Liver (tissue), 9 donors: ENCODE data around the gene DNASE2B. TPM values are rescaled to one million over a fixed set of nuclear protein-coding genes. Genes with fewer than 3 reads are reported as not detected.

Experiments used
- DNase-seq: peaks from one replicate; pipeline ENCODE4 v3.0.0-alpha.2; 2017; ENCODE audit warnings: low spot score
- H3K27ac ChIP-seq, 2 donors: one replicate each; pipeline ENCODE4 v1.7.0; 2013; ENCODE audit warnings: inconsistent platforms in 2 of 2, low read length in 2 of 2, control low read depth in 1 of 2, low read depth in 1 of 2, mild to moderate bottlenecking in 1 of 2
- H3K27me3 ChIP-seq, 4 donors: one replicate each; pipeline versions ENCODE4 v1.6.1 to v1.7.0; 2013; ENCODE audit warnings: low read length in 3 of 4, inconsistent platforms in 1 of 4, mild to moderate bottlenecking in 1 of 4, moderate library complexity in 1 of 4; ENCODE audit not compliant: control insufficient read depth in 4 of 4, insufficient read depth in 4 of 4
- H3K36me3 ChIP-seq, 4 donors: one replicate each; pipeline versions ENCODE4 v1.6.1 to v1.7.0; 2013; ENCODE audit warnings: low read length in 3 of 4, mild to moderate bottlenecking in 3 of 4, low read depth in 1 of 4, moderate library complexity in 1 of 4; ENCODE audit not compliant: control insufficient read depth in 4 of 4, insufficient read depth in 3 of 4
- H3K4me1 ChIP-seq, 4 donors: one replicate each; pipeline versions ENCODE4 v1.6.1 to v1.7.0; 2013; ENCODE audit warnings: low read length in 3 of 4, mild to moderate bottlenecking in 3 of 4, moderate library complexity in 1 of 4; ENCODE audit not compliant: control insufficient read depth in 4 of 4, insufficient read depth in 4 of 4
- H3K4me3 ChIP-seq, 3 donors: one replicate each; pipeline versions ENCODE4 v1.6.1 to v1.7.0; 2013; ENCODE audit warnings: low read length in 3 of 3, control low read depth in 1 of 3, low read depth in 1 of 3, mild to moderate bottlenecking in 1 of 3
- H3K9ac ChIP-seq, 2 donors: one replicate each; pipeline ENCODE4 v1.7.0; 2013; ENCODE audit warnings: low read length in 2 of 2, mild to moderate bottlenecking in 2 of 2, moderate library complexity in 2 of 2, control low read depth in 1 of 2, low read depth in 1 of 2
- H3K9me3 ChIP-seq, 4 donors: one replicate each; pipeline versions ENCODE4 v1.6.1 to v1.7.0; 2013; ENCODE audit warnings: low read length in 3 of 4; ENCODE audit not compliant: control insufficient read depth in 4 of 4
- CTCF ChIP-seq: fragments of 150-350 bp; IDR thresholded peaks from 2 replicates; pipeline ENCODE4 v1.5.1; 2017; ENCODE audit warnings: improper control_type of control experiment, low read depth, low read length; ENCODE audit not compliant: missing input control
- EGR1 ChIP-seq, 2 donors: IDR thresholded peaks; 2 replicates each; pipeline ENCODE4 v1.6.1; 2016 to 2018; ENCODE audit warnings: antibody characterized with exemption in 2 of 2, low read depth in 2 of 2
- FOXA1 ChIP-seq: IDR thresholded peaks from 2 replicates; pipeline ENCODE4 v1.6.1; 2016; ENCODE audit warnings: antibody characterized with exemption
- FOXA2 ChIP-seq: IDR thresholded peaks from 2 replicates; pipeline ENCODE4 v1.6.1; 2016; ENCODE audit warnings: antibody characterized with exemption
- GABPA ChIP-seq, 2 donors: IDR thresholded peaks in 1 of 2; conservative IDR thresholded peaks in 1 of 2; 2 replicates each; pipeline ENCODE4 v1.6.1; 2016; ENCODE audit warnings: antibody characterized with exemption in 2 of 2, mild to moderate bottlenecking in 1 of 2, moderate library complexity in 1 of 2
- HNF4A ChIP-seq, 2 donors: conservative IDR thresholded peaks; 2 replicates each; pipeline ENCODE4 v1.6.1; 2016; ENCODE audit warnings: antibody characterized with exemption in 2 of 2, mild to moderate bottlenecking in 2 of 2
- HNF4G ChIP-seq: IDR thresholded peaks from 2 replicates; pipeline ENCODE4 v1.6.1; 2016; ENCODE audit warnings: antibody characterized with exemption
- JUND ChIP-seq, 2 donors: IDR thresholded peaks; 2 replicates each; pipeline ENCODE4 v1.6.1; 2016; ENCODE audit warnings: antibody characterized with exemption in 2 of 2
- NR2F2 ChIP-seq: IDR thresholded peaks from 2 replicates; pipeline ENCODE4 v1.6.1; 2016; ENCODE audit warnings: antibody characterized with exemption
- RAD21 ChIP-seq, 2 donors: IDR thresholded peaks; 2 replicates each; pipeline ENCODE4 v1.6.1; 2016; ENCODE audit warnings: antibody characterized with exemption in 2 of 2, mild to moderate bottlenecking in 2 of 2
- REST ChIP-seq: IDR thresholded peaks from 2 replicates; pipeline ENCODE4 v1.6.1; 2016; ENCODE audit warnings: antibody characterized with exemption, mild to moderate bottlenecking
- RXRA ChIP-seq, 2 donors: IDR thresholded peaks; 2 replicates each; pipeline ENCODE4 v1.6.1; 2017 to 2018; ENCODE audit warnings: antibody characterized with exemption in 2 of 2, mild to moderate bottlenecking in 1 of 2
- SP1 ChIP-seq: IDR thresholded peaks from 2 replicates; pipeline ENCODE4 v1.6.1; 2018; ENCODE audit warnings: antibody characterized with exemption, mild to moderate bottlenecking
- TAF1 ChIP-seq: conservative IDR thresholded peaks from 2 replicates; pipeline ENCODE4 v1.6.1; 2016; ENCODE audit warnings: antibody characterized with exemption, mild to moderate bottlenecking
- YY1 ChIP-seq: IDR thresholded peaks from 2 replicates; pipeline ENCODE4 v1.6.1; 2016; ENCODE audit warnings: antibody characterized with exemption, mild to moderate bottlenecking
- ZBTB33 ChIP-seq: IDR thresholded peaks from 2 replicates; pipeline ENCODE4 v1.6.1; 2016; ENCODE audit warnings: antibody characterized with exemption
- WGBS: extraction: QIAGEN DNeasy Blood & Tissue Kit; methylation state at CpG from one replicate; pipeline ENCODE4 v1.1.7; 2013; 5-methylcytosine and 5-hydroxymethylcytosine counted together
- polyA plus RNA-seq, 2 donors: library from polyadenylated mRNA; stranded (reverse) in 1 of 2; unstranded in 1 of 2; fragments of 200-250 nt in 1 of 2; fragments of >200 nt in 1 of 2; fragmentation: Nextera tagmentation in 1 of 2; extraction: Ambion mirVana in 1 of 2; gene quantifications; one replicate each; pipeline versions ENCODE4 v1.2.1 to v1.2.3, GENCODE V29; 2013 to 2015
- total RNA-seq, 2 donors: library from RNA; depleted of rRNA; stranded (reverse); fragments of >200 nt; gene quantifications; one replicate each; pipeline ENCODE4 v1.2.3, GENCODE V29; 2014
- TF ChIP-seq, protein P1 (sequence below): IDR thresholded peaks from 2 replicates; pipeline ENCODE4 v1.6.1; 2016; ENCODE audit warnings: antibody characterized with exemption
- TF ChIP-seq, protein P2 (sequence below): IDR thresholded peaks from 2 replicates; pipeline ENCODE4 v1.6.1; 2016; ENCODE audit warnings: antibody characterized with exemption
- donor health status: healthy.
- donor health status: healthy.
- donor health status: healthy.
- donor health status: healthy.
- donor health status: healthy.

DNASE2B gene
- total and polyA plus RNA-seq, 4 donors, result not detected

DNA sequence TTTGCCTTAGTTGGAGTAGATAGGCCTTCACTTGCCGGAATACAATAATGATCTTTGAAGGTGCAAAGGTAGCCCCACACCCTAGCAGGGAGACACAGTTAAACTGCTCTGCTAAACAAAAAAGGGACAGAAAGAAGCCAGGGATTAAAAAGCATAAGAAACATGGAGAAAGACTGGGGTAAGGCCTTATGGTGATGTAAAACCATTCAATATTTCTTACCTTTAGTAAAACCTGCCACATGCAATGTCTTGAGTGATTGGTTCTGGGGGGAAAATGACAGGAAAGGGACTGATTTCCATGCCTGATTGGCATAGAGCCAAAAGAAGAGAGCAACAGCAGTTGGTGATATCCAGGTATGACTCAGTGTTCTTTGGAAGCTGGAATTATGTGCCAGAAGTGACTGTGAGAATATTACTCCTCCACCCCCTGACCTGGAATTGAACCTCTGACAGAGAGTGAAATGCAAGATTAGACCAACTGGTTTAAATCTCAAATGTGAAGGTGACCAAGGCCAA lies 8.1 kb downstream of the DNASE2B start:
- Histone ChIP-seq H3K9me3 (no peaks in the 10 kb centered on the region), H3K4me1 (peaks cover 7 to 25% (median 9%) of the 10 kb centered on the region in 4 donors), H3K27ac (no peak overlapping the region), H3K4me3 (no peak overlapping the region), H3K9ac (no peak overlapping the region), H3K27me3 (no peaks in the 10 kb centered on the region), H3K36me3 (no peaks in the 10 kb centered on the region)
- TF ChIP-seq GABPA (IDR thresholded peaks at IDR 0.05 in 1 of 2, conservative IDR thresholded peaks at IDR 0.05 in 1 of 2), result no peak
- no peak for TF ChIP-seq FOXA2
- no peak for TF ChIP-seq EGR1 (IDR thresholded peaks at IDR 0.05; ENCODE audit: low read depth in 2 of 2)
- DNase-seq, result no peak
- WGBS, result 93% methylated on average over 1 of the region's 1 CpG

- Histone ChIP-seq H3K27me3 (no peaks in the 10 kb centered on the region), H3K36me3 (no peaks in the 10 kb centered on the region), H3K4me1 (peaks cover 7 to 25% (median 9%) of the 10 kb centered on the region in 4 donors), H3K4me3 (no peak overlapping the region), H3K9me3 (no peaks in the 10 kb centered on the region), H3K9ac (no peak overlapping the region), H3K27ac (peak overlapping the region in 1 of 2 donors; percentile 50)
- DNase-seq, result no peak
- TF ChIP-seq HNF4G (no peak), RAD21 (IDR thresholded peaks at IDR 0.05) (no peak), TAF1 (no peak)
- 44% methylated on average over 1 of the region's 1 CpG for WGBS
These were observed 9.2 kb downstream of the DNASE2B start for GRCh38 chr1:84407524-84407923.

DNA sequence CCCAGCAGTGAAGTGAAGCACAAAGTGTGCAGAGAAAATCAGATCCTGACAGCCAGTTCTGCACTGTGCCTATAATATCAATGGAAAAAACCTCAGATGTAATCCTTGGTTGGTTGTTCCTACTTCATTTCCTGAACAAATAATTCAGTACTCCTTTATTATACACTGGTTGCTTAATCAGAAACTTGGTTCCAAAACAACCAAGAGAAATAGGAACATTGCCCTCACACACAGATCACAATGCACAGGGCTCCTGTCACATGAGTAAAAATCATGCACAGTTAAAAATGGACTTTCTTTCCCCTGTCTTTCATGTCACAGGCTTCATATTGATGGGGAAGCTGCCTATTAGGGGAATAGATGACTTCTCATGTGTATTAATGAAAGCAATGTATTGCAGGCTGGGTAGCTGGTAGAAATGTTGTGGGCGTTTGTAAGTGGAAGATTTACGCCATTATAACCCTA lies 9.7 kb downstream of the DNASE2B start:
- Histone ChIP-seq H3K4me3 (no peak overlapping the region), H3K27me3 (no peaks in the 10 kb centered on the region), H3K9me3 (no peaks in the 10 kb centered on the region), H3K9ac (no peak overlapping the region), H3K4me1 (peaks cover 7 to 25% (median 9%) of the 10 kb centered on the region in 4 donors), H3K27ac (peak overlapping the region in 1 of 2 donors; percentile 50), H3K36me3 (no peaks in the 10 kb centered on the region)
- WGBS, result 76% methylated on average over 2 of the region's 2 CpGs
- no peak for DNase-seq
- no peak for TF ChIP-seq NR2F2
- TF ChIP-seq, protein P1, sequence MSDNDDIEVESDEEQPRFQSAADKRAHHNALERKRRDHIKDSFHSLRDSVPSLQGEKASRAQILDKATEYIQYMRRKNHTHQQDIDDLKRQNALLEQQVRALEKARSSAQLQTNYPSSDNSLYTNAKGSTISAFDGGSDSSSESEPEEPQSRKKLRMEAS, result peak; percentile 83
- TF ChIP-seq CTCF, result no peak
- TF ChIP-seq FOXA2, result peak; percentile 42
- TF ChIP-seq GABPA (IDR thresholded peaks at IDR 0.05 in 1 of 2, conservative IDR thresholded peaks at IDR 0.05 in 1 of 2), result peak in 1 of 2 donors; percentile 38
- TF ChIP-seq TAF1, result no peak
- TF ChIP-seq JUND (IDR thresholded peaks at IDR 0.05), result peak in 1 of 2 donors; percentile 71
- TF ChIP-seq ZBTB33, result peak; percentile 80
- TF ChIP-seq REST, result peak; percentile 70
- peak in 1 of 2 donors; percentile 50 for TF ChIP-seq RAD21 (IDR thresholded peaks at IDR 0.05)
- TF ChIP-seq HNF4G, result no peak
- TF ChIP-seq EGR1 (IDR thresholded peaks at IDR 0.05; ENCODE audit: low read depth in 2 of 2), result peak in 1 of 2 donors; percentile 71
- peak; percentile 8 for TF ChIP-seq FOXA1
- TF ChIP-seq, protein P2, sequence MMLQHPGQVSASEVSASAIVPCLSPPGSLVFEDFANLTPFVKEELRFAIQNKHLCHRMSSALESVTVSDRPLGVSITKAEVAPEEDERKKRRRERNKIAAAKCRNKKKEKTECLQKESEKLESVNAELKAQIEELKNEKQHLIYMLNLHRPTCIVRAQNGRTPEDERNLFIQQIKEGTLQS, result no peak
- peak; percentile 83 for TF ChIP-seq YY1
- TF ChIP-seq HNF4A (conservative IDR thresholded peaks at IDR 0.05), result peak in 1 of 2 donors; percentile 84
- TF ChIP-seq RXRA (IDR thresholded peaks at IDR 0.05), result peak in 1 of 2 donors; percentile 74
- TF ChIP-seq SP1, result no peak
